ENCODE results near the gene PSMD1.
"Not testable (repeated sequence)": the region's sequence is repeated elsewhere in the genome, so short reads cannot be mapped to it uniquely, and the experiment has no call there.

Gene PSMD1

DNA sequence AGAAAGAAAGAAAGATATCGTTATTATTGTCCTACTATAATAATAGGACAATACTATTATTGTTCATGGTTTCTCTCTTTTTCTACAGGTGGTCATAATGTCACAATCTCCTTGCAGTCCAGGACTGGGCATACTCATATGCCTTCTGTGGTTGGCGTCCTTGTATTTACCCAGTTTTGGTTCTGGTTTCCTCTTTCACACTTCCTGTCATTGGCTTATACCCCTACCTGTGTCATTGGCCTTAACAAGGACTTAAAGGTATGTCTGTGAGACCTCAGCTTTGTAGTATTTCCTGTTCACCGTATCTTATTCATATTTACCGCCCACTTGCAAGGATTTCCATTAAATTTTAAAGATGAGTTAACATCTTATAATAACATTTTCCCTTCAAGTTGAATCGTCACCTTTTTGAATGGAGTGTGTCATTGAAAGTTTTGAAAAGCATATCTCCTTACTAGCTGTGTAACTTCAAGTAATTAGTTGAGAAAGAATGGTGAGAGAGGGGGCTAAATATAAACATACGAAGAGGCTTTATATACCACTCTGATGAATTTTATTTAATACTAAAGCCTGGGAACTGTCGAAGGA lies 104.7 kb downstream of the PSMD1 start:
- peak in 1 of 4 experiments; percentile 31 for DNase-seq

DNA sequence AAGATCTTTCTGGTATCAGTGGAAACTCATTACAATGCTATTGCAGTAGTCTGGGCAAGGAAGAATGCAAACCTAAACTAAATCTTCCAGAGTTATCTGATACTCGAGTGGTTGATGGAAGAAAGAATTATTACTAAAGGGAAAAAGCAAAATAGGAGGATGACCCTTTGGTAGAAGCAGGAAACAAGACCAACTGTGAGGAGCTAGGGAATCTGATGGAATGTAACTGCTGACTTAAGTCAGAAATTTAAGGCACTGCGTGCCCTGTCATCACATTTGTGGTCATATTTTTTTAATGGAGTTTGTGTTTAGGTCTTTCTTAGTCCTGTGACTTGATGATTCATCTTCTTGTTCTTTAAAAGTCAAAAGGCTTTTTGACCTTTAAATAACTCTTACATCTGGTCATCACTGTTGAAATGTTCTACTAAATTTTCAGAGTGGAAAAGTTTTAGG lies 105.2 kb downstream of the PSMD1 start:
- peak; percentile 63 to 95 (median 85) for DNase-seq

DNA sequence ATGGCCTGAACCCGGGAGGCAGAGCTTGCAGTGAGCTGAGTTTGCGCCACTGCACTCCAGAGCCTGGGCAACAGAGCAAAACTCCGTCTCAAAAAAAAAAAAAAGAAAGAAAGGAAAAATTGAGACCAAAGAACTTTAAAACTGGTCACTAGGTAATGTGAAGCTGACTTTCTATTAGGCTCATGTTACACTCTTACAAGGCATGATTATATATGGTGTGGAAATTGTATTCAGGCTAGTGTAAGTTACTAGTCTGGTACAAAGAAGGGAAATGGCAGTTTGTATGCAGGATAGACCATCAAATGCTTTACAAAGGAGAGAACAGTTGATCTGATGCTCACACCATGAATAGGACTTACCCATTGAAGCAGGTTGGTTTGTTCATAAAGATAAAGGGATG lies 106.3 kb downstream of the PSMD1 start:
- DNase-seq = no peak

DNA sequence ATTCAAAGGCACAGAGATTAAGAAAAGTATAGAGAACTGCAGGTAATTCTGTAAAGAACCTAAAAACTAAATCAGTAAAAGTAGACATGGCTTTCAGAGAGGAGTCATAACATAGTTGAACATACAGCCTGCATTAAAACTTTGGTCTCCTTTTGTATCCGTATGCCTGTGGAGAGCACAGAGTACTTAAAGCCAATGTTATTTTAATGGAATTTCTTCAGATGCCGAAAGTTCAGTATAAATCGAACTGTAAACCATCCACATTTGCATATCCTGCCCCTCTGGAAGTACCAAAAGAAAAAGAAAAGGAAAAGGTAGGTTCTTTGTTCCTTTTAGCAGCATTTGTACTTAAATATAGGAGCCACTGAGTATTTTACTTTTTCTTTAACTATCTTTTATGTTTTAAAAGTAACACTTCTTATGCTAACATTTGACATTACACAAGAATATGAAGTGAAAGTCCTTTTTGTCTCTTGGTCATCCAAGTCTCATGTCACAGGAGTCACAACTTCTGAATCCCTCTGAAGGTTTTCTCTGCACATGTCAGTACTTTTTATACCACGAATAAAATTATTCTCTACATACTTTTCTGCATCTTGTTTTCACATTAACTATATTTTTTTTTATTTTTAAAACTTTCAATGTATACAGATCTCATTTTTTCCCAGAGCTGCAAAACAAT lies 106.9 kb downstream of the PSMD1 start:
- DNase-seq = peak in 2 of 4 experiments; percentile 71 to 74

DNA sequence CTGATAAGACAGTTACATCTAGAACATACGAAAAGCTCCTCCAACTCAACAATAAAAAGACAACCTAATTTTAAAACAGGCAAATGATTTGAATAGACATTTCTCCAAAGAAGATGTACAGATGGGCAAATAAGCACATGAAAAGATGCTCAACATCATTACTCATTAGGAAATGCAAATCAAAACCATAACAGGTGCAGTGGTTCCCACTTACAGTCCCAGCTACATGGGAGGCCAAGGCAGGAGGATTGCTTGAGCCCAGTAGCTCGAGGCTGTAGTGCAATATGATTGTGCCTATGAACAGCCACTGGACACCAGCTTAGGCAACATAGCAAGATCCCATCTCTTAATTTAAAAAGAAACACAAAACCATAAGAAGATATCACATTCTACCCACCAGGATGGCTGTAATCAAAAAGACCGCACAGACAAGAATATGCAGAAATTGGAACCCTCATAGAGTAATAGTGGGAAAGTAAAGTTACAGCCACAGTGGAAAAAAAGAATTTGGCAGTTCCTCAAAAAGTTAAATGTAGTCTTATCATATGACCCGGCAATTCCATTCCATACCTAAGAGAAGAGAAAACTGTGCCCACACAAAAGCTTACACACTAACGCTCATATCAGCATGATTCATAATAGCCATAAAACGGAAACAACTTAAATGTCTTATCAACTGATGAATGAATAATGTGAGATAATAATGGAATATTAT lies 111.2 kb downstream of the PSMD1 start:
- peak; percentile 30 to 82 (median 62) for DNase-seq

DNA sequence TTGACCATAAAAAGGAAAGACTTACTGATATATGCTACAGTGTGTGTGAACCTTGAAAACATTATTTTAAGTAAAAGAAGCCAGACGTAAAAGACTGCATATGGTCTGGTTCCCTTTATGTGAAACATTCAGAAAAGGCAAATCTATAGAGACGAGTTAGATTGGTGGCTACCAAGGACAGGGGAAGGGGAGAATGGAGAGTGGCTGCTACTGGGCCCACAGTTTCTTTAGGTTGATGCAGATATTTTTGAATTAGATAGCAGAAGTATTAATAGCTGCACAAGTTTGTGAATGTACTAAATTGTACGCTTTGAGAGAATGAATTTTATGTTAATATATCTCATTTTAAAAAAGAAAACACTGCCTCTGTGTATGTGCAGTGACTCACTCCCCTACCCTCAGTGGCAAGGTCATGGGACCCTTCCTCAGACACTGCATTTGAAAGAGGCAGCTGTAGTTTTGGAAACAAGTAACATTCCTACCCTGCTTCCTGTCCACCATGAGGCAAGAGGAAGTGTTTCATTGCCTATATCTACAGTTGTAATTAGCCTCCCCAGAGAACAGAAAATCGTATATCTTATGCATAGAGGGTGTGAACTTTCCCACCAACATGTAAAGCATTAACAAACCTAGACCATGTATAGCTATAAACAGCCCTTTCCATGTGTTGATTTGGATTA lies 111.9 kb downstream of the PSMD1 start:
- peak in 3 of 4 experiments; percentile 52 to 72 (median 72) for DNase-seq

DNA sequence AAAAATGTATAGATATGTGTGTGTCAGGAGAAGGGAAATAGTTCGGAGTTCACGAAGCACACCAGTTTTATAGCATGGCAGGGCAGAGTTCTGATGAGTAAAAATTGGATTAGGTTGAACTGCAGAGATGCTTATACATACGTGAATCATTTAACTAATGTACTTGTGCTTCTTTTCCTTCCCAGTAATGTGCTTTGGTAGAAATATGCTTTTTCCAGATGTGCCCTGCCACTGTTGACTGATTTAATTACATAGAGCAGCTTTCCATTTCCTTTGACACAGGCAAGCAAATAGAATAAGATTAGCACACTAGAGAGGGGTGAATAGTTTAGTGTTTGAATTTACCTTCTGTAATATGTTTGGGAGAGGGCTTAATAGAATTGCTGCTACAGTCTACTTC lies 112.8 kb downstream of the PSMD1 start:
- no peak for DNase-seq

DNA sequence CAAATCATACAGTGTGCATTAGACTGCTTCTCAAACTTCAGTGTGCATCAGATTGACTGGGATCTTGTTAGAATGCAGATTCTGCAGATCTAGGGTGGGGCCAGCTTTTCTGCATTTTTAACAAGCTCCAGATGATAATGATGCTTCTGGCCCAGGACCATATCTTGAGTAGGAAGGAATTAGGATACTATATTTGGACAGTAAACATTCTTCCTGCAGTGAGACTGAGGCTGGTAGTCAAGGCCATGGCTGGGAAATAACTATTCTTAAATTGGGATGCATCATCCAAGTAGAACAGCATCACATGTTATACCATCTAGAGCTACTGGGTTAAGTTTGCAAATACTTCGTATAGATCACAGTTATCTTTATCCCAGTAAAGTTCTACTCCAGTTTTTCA lies 113.4 kb downstream of the PSMD1 start:
- DNase-seq = no peak

DNA sequence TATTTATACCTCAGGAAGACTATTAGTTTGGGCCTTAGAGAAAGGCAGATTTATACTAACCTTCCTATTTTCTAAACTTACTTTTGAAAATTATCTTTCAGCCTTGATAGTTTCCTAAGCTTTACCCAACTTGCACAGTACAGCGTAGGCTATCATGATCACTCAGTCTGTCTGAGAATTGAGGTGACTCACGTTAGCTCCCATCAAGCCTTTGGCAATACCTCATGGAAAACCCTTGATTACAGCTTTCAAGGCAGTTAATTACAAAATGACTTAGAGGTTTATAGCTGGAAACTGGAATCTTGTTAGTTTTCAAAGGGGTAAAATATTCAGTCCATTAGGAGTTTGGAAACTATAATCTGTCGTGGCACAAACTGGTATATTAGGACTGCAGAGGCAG lies 115.4 kb downstream of the PSMD1 start:
- no peak for DNase-seq

DNA sequence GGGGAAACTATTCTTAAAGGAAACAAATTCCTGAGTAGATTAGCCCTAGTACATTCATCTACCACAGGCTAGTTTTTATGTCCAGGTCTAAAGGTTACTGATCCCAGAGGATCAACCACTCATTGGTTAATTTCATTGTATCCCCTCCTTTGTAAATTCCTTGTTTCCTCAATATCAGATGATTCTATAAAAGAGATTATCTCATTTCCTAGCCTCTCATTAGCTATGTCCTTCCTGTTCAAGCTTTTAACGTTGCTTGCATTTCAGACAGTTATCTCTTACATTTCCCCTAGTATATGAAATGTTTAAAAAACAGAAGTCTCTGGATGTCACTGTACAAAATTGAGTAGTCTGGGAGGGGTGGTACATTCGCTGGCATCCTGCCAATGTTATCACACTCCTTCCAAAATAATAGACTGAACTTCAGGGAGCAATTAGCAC lies 117.6 kb downstream of the PSMD1 start:
- peak; percentile 37 to 77 (median 54) for DNase-seq

DNA sequence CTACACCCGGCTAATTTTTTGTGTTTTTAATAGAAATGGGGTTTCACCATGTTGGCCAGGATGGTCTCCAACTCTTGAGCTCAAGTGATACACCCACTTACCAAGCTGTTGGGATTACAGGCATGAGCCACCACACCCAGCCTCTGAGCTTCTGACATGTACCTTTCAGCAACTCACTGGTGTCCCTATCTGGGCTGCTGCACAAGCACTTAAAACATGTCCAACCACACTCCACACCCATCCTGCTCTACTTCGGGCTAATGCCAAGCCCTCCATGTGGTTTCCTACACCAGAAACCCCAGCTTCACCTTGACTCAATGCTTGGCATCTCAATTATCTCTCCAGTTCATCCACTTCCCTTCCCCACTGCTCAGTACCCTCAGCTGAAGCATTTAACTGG lies 119.4 kb downstream of the PSMD1 start:
- DNase-seq = no peak

DNA sequence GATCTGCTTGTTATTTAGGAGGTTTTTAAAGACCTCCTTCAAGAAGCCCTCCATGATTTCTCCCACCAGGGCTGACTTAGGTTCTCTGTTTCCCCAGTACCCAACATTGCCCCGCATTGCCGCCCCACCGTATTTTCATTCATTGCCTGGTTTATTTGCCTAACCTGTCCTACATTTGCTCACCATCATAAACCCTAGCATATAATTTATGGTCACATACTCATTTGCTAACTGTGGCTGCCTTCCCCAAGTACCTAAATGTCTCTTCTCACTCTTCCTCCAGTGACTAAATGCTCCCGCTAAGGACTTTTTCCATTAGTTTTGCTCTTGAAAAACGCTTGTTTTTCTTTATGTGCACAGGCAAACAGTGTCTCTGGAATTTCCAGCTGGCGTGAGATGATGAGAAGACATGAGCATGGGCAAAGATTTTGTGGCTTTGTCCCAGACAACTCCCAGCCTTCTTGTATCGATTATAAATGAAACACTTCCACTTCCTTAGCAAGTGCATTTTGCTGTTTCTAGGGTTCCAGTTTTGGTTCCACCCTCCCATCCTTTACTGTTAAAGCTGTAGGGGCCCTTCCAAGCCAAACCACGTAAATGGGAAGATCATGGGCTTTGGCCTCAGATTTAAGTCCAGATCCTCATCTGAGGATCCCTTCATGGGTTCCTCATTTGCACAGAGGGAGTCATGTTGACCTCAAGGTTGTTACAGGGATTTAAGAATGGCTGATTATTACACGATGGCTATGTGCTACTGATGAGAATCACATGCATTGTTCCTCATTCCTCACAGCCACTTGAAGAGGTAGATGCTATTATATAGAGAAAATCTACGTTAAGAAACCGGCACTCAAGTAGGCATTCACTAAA lies 120.7 kb downstream of the PSMD1 start:
- DNase-seq = peak; percentile 48 to 82 (median 62)

DNA sequence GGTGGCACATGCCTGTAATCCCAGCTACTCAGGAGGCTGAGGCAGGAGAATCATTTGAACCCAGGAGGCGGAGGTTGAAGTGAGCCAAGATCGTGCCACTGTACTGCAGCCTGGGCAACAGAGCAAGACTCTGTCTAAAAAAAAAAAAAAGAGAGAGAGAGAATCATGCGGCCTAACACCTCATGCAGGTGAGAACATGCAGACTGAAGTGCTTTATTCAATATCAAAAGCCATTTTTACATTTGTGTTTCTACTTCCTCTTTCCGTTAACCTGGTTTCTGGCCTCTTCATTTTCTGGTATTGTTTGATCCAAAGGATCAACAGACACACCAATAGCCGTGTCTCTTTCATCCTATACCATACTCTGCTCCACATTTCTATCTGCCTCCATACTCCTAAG lies 122.1 kb downstream of the PSMD1 start:
- not testable (repeated sequence) for DNase-seq

DNA sequence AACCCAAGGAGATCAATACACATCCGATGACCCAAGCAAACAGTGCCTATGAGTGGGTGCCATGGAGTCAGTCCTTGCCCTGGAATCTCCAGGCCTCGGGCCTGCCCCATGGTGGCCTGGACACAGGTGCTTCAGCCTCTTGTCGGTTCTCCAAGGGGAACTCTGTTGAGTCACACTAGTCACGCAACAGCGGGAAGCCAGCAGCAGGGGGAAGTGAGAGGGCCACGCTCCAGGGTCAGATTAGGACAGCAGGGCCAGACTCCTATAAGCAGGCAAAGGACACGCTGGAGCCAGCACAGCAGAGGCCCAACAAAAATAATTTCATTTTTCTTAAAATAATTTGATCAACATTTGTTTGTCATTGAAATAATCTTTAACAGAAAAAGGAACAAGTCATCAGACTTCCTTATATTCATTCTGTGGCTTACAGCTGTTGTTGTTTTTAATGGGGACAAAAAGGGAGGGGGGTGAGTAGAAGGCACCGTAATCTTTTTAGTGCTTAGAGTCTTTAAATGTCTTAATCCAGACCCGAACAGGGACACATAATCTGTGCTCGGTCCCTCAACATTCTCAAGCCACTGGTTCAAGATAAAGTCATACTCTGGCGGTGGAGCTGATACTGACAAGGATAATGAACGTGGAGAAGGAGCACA lies 125.3 kb downstream of the PSMD1 start:
- peak; percentile 94 to 97 (median 96) for DNase-seq

DNA sequence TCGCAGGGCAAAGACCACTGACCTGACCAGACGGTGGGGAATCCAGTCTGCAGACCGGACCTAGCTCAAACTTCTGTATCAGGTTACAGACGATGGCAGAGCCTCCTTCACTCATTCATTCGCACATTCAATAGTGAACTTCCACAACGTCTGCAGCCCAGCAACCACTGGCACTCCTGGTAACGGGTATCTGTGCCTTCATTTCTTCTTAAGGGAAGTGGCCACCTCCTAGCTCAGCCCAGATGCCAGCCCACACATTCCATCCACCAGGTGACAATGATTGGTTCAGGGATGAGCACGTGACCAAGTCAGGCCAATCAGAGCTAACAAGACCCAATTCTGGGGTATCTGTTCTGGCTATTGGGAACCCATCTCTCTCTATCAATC lies 125.8 kb downstream of the PSMD1 start:
- DNase-seq = peak; percentile 38 to 66 (median 62)

DNA sequence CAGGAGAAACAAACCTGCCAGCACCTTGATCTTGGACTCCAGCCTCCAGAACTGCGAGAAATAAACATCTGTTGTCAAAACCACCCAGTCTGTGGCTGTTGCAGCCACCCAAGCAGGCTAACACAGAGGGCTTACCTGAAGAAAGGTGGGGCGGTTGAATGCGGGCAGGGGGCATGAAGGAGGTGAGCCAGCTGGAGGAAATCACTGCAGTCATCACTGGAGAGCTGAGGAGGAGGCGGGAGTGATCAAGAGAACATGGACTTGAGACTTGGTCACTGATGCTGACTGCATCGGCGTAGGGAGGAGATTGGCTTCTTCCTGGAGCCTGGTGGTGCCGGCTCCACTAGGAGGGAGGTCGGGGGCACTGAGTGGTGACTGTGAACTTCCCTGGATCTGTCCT lies 127.2 kb downstream of the PSMD1 start:
- no peak for DNase-seq

DNA sequence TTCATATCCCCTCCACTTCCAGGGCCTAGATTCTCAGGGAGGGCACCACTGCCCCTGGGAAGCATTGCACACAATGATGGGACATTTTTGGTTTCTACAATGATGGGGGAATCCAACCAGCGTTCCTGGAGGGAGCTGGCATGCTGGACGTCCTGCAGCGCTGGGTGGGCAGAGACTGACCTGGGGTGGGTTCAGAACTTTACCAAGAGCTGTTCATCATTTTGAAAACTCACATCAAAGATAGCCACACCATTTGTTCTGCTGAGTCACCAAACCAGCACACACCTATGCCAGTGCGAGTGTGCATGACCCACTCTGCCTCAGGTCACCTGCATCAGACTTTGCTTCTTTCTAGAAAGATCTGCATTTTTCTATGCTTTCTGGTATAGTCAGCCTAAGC lies 127.7 kb downstream of the PSMD1 start:
- no peak for DNase-seq

DNA sequence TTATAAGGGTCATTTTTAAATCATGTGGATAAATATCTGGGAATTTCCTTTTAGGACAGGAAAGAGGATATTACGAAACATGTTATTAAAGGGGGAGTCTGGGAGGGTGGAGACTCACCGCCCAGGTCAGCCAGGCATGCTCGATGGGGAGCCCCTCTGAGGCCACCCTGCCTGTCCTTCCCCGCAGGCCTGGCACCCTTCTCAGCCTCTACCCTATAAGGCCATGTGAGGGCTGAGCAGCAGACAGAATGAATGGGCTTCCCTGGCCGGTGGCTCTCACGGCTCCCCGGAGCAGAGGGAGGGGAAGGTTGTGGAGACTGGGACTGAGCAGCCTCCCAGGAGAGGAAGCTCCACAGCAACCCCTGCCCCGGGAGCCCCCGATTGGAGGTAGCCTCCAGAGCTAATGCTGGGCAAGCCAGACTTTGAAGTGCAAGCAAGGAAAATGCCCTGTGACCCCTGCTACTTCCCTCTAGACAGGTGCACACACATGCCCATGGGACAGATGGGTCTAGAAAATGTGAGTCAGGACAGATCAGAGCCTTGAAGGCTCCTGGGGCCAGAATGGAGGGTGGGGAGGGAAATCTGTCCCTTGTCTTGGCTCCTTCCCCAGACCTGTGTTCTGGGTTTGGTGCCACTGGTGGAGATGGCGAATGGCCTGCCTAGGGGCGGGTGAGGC lies 128.5 kb downstream of the PSMD1 start:
- DNase-seq = no peak

DNA sequence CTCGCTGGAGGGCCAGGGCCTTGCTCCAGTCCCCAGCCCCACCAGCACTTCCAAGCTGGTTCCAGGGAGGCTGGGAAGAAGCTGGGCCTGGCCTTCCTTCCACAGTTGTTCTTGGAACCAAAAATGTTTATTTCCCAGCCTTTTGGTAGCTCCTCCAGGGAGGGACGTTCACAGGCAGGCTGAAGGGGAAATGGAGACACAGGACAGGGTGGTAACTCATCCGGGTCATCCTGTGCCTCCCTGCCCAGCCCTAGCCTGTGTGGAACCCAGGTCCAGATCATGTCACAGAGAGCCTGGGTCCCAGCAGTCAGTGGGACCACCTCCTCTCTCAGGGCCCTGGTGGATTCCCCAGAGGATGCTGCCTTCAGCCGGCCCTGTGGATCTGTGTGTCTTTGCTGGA lies 129.2 kb downstream of the PSMD1 start:
- DNase-seq = no peak

DNA sequence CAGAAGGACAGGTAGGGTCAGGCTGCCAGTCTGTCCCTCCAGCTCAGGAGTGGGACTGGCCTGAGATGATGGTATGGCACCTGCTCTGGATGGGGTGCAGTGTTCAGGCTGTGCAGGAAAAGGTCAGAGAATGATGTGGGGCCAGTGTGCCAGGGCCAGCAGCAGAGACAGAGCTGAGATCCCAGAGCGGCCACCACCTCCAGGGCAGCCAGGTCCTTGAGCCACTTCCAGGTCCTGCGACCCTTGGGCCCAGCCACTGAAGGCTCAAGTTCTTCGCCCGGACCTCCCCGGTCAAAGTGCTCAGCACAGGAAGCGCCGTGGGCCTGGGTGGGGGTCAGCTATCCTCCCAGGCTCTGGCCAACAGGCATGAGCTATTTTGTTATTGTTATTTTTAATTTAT lies 129.7 kb downstream of the PSMD1 start:
- DNase-seq = no peak

All from suppressor macrophage (primary cell).